Stimulated activated CD8-positive, alpha-beta memory T cell treated with anti-CD3 and anti-CD28 coated beads, Interleukin-7, amount 100 ng/mL, for 1 hour (primary cell): Measurements from ENCODE around the gene NUP210L.
A peak's percentile ranks its signal among the peaks of the same experiment; 100 is the strongest.

Experiments
- DNase-seq, 2 donors: peaks; one replicate each; pipeline ENCODE4 v3.0.0-alpha.2; 2020; ENCODE audit warnings: low read depth in 2 of 2

Gene NUP210L

GRCh38 chr1:154154534-154155191 lies at the start of gene NUP210L:
NUP210L (minus strand) TSS chr1:154155073.
- DNase-seq, result no peak

- no peak for DNase-seq
Observed at GRCh38 chr1:154199563-154199879, 44.6 kb upstream of the NUP210L start.

- DNase-seq, result peak in 1 of 2 donors; percentile 4
Observed at GRCh38 chr1:154198756-154199562, 44.1 kb upstream of the NUP210L start.

GRCh38 chr1:154193821-154194220 lies 38.9 kb upstream of the NUP210L start:
- no peak for DNase-seq

GRCh38 chr1:154192476-154192875 lies 37.6 kb upstream of the NUP210L start:
- no peak for DNase-seq

- DNase-seq, result no peak
Observed at GRCh38 chr1:154191990-154192461, 37.2 kb upstream of the NUP210L start, which contains the start of gene TPM3. TPM3 (minus strand) TSS chr1:154192100; CDS start chr1:154192018, 82 bp downstream.

GRCh38 chr1:154190550-154190949 lies 35.7 kb upstream of the NUP210L start:
- no peak for DNase-seq

- no peak for DNase-seq
Observed at GRCh38 chr1:154186852-154187501, 32.1 kb upstream of the NUP210L start.

- DNase-seq, result peak in 1 of 2 donors; percentile 42
Observed at GRCh38 chr1:154186177-154186576, 31.3 kb upstream of the NUP210L start.

- DNase-seq, result peak; percentile 87 to 89
Observed at GRCh38 chr1:154183046-154183915, 28.4 kb upstream of the NUP210L start.

GRCh38 chr1:154182344-154183045 lies 27.6 kb upstream of the NUP210L start:
- DNase-seq, result peak; percentile 26 to 34

- DNase-seq, result no peak
Observed at GRCh38 chr1:154181944-154182343, 27.1 kb upstream of the NUP210L start.

GRCh38 chr1:154179946-154180687 lies 25.2 kb upstream of the NUP210L start:
- DNase-seq, result no peak

- no peak for DNase-seq
Observed at GRCh38 chr1:154178911-154179811, 24.3 kb upstream of the NUP210L start.

GRCh38 chr1:154178013-154178412 lies 23.1 kb upstream of the NUP210L start:
- no peak for DNase-seq

GRCh38 chr1:154176337-154176736 lies 21.5 kb upstream of the NUP210L start:
- DNase-seq, result no peak

GRCh38 chr1:154174654-154175053 lies 19.8 kb upstream of the NUP210L start:
- no peak for DNase-seq

- no peak for DNase-seq
Observed at GRCh38 chr1:154171880-154172279, 17.0 kb upstream of the NUP210L start.

- DNase-seq, result no peak
Observed at GRCh38 chr1:154171223-154171583, 16.3 kb upstream of the NUP210L start.
